Neural cell (in vitro differentiated cells): ENCODE data around the gene TEX11.

Experiments
- CTCF ChIP-seq: fragments of 450-650 bp; IDR thresholded peaks from 2 replicates; pipeline ENCODE4 v1.5.1; 2014; ENCODE audit warnings: antibody characterized with exemption, mild to moderate bottlenecking, moderate library complexity; ENCODE audit not compliant: poor library complexity, severe bottlenecking
- EP300 ChIP-seq: fragments of 450-650 bp; conservative IDR thresholded peaks from 2 replicates; pipeline ENCODE4 v1.6.1; 2014; ENCODE audit warnings: antibody characterized with exemption, mild to moderate bottlenecking, moderate library complexity; ENCODE audit not compliant: poor library complexity, severe bottlenecking
- EZH2 ChIP-seq: fragments of 200-600, 300-800 bp; shearing (Covaris generic), sonication (generic); IDR thresholded peaks from 2 replicates; pipeline ENCODE4 v1.6.1; 2014; ENCODE audit warnings: antibody characterized with exemption, low read length, borderline replicate concordance, mild to moderate bottlenecking; ENCODE audit not compliant: insufficient read depth, poor library complexity, severe bottlenecking
- POLR2AphosphoS5 ChIP-seq: IDR thresholded peaks from 2 replicates; pipeline ENCODE4 v1.6.1; 2012
- RAD21 ChIP-seq: fragments of 450-650 bp; conservative IDR thresholded peaks from 2 replicates; pipeline ENCODE4 v1.6.1; 2014; ENCODE audit warnings: antibody characterized with exemption, mild to moderate bottlenecking, moderate library complexity
- SMC3 ChIP-seq: fragments of 450-650 bp; conservative IDR thresholded peaks from 2 replicates; pipeline ENCODE4 v1.6.1; 2014; ENCODE audit warnings: antibody characterized with exemption, mild to moderate bottlenecking, moderate library complexity; ENCODE audit not compliant: poor library complexity

GRCh38 chrX:70500826-70501225 lies 407.7 kb downstream of the TEX11 start:
- no peak for TF ChIP-seq CTCF
- no peak for TF ChIP-seq EZH2
- no peak for TF ChIP-seq POLR2AphosphoS5
- TF ChIP-seq EP300 = no peak
- TF ChIP-seq SMC3 = no peak
- no peak for TF ChIP-seq RAD21
